IPS DF 19.7 (cell line): Measurements from ENCODE around the gene TMEM236.
"Not testable (repeated sequence)": the region's sequence is repeated elsewhere in the genome, so short reads cannot be mapped to it uniquely, and the experiment has no call there.

Experiments used
- DNase-seq: peaks from one replicate; pipeline ENCODE4 v3.0.0-alpha.2; 2013; ENCODE audit warnings: low read depth, low spot score

Gene TMEM236, protein sequence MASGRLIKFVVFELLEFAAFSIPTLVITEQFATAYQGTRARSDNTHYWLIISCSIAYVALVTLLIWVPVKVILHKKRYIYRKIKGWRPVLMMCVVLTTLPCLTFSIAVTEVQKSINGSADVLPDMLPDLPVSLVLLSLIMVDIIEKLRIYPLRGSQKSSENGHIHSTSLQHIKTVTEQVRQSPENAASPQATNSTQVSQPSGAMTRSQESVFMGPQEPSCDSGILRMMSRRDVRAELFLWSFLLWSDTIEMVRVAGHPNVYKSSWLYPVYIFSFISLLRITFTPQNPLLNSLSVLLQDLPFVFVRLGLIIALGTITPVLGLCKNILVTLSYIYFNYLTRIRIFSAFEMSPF

GRCh38 chr10:17751781-17752445 lies at the start of gene TMEM236:
TMEM236 (plus strand) TSS chr10:17752201; CDS start chr10:17752296, 95 bp downstream.
- DNase-seq = no peak

DNA sequence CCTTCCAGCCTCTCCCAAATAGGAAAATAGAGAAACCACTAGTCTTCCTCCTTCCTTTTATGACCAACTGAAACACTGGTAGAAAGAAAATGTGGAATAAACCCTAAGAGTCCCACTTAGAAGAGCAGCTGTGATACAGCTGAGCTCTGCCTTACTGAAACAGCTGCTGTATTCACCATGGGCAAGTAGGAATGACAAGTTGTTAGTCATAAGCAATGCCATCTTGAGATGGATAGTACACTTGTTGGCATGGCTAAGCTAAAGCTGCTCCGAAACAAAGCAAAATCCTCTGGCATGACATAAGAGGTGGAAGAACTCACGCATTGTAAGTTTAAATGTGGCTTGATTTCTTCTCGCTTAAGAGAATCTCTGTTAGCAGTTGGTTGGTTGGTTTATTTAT lies 48.3 kb upstream of the TMEM236 start:
- DNase-seq = no peak

DNA sequence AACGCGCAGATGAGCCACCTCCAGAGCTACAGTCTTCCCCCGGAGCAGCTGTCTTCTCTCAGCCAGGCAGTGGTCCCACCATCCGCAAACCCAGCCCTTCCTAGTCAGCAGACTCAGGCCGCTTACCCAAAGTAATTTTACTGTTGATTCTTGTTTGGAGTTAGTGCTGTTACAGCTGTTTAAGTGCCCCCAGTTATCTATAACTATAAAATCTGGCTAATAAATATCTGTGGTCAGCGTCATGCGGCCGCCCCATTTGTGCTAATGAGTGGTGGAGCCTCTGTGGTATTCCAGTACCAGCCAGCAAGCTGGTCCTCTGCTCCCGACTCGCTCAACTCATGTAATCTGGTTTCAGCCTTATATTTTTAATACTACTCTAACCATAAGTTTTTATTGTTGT lies 43.2 kb upstream of the TMEM236 start:
- DNase-seq = no peak

DNA sequence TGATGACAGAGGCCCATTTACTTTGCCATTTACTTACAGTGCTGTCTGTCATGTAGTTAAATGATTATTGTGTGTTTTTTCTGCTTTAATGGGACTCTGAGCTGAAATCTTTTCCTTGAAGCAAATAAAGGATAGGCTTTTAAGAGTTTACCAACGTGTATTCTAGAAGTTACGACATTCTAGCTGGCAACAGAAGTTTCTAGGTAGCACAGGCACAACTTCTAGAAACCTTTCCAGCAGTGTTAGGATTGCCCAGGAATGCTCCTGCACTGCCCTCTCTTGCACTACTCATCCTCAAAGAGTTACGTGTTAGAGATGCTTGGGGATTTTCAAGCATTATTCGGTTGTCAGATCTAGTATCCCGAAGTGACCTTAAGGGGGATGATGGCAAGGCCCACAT lies 42.5 kb upstream of the TMEM236 start:
- no peak for DNase-seq

- DNase-seq = no peak
Measured at GRCh38 chr10:17710181-17710580, 41.8 kb upstream of the TMEM236 start.

GRCh38 chr10:17712053-17712452 lies 39.9 kb upstream of the TMEM236 start:
- DNase-seq = no peak

DNA sequence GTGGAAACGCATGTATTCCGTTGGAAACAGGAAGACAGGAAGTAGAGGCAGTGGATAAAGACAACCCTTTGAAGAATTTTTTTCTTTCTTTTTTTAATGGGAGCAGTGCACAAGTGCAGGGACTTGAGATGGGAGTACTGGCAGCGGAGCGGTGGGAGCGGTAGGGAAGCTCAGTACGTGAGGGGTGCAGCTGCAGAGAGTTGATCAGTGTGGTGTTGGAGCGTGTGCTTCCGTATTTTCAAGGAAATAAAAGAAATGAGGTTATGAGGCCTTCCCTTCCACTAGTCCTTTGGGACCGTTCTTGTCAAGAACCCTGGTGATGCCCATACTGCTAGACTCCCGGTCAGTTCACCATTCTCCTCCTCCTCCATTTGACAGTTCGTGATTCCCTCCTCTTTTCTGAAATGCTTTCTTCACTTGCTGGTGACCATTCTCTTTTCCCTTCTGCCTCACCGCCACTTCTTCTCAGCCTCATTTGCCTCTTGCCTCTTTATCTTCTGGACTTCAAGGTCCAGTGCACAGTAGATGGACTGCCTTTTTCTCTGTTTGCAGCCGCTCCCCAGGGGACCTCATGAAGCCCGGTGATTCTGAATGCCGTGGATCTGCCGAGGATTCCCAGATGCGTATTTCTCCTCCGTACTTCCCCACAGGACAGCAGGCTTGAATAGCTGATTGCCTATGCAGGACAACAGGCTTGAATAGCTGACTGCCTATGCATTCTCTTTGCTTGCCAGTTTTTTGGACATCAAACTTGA lies 39.1 kb upstream of the TMEM236 start:
- no peak for DNase-seq

GRCh38 chr10:17713758-17714157 lies 38.2 kb upstream of the TMEM236 start:
- no peak for DNase-seq

- DNase-seq = no peak
Measured at GRCh38 chr10:17716161-17716560, 35.8 kb upstream of the TMEM236 start.

GRCh38 chr10:17722317-17723014 lies 29.5 kb upstream of the TMEM236 start:
- not testable (repeated sequence) for DNase-seq

DNA sequence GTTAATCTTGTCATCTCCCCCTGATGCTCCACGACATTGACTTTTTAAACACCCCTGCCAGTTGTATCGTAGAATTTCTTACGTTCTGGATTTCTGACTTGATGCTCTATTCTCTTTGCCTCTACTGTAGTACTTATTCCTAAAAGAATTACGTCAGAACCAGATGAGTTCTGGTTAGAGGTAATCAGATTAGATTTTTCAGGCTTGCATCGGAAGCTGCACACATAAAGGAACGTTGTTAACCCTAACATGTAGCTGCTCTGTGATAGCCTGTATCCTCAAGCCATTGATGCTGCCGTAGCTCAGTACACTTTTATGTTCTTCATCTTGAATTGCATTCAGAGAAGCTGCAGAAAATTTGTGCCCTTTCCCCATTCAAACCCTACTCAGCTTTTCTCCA lies 26.3 kb upstream of the TMEM236 start:
- DNase-seq = no peak

DNA sequence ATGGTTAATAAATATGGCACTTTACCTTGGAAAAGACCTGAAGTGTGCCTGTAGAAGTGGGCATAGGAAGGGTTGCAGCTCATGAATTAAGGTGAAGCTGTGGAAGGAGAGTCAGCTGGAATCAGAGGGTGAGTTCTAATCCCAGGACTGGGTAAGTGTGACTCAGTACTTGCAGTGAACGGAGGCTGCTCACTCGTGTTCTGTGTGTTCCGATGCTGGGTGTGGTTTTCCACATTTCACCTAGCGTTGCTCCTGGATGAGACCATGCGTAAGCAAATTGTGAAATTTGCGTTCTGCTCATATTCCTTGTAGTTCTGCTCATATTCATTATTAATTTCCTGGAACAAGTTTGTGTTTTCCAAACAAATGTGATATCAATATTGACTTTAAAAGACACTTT lies 22.4 kb upstream of the TMEM236 start:
- DNase-seq = no peak

- no peak for DNase-seq
Measured at GRCh38 chr10:17730667-17731066, 21.3 kb upstream of the TMEM236 start.

GRCh38 chr10:17731331-17732020 lies 20.5 kb upstream of the TMEM236 start:
- DNase-seq = no peak

GRCh38 chr10:17733620-17734019 lies 18.4 kb upstream of the TMEM236 start:
- no peak for DNase-seq

GRCh38 chr10:17734432-17735080 lies 17.4 kb upstream of the TMEM236 start:
- no peak for DNase-seq

DNA sequence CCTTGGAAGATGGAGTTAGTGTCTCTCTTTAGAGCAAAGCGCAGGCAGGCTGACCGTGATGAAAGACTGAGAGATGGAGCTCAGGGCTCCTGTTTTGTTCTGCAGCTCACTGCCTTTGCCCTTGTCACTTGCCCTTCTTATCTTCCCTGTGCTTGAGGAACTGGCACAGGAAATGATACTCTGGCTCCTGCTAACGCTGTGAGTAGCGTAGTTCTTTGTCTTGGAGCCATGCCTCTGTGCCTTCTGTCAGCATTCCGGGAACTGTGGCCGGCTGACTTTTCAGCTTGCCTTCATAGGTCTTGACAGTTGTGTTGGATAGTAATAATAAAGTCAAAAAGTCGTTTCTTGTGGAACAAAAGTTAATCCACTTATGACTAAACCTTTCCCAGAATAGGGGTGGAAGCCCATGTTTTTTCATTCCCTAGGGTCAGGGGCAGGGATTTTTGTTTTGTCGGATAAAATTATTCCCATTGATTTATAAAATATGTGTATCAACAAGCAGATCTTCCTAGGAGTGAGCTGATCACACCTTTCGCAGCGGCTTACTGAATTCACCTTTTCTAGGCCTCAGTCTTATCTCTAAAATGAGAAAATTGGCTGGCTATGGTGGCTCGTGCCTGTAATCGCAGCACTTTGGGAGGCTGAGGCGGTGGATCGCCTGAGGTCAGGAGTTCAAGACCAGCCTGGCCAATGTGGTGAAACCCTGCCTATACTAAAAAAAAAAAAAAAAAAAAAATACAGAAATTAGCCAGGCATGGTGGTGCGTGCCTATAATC lies 16.6 kb upstream of the TMEM236 start:
- no peak for DNase-seq

GRCh38 chr10:17736223-17736622 lies 15.8 kb upstream of the TMEM236 start:
- DNase-seq = no peak

DNA sequence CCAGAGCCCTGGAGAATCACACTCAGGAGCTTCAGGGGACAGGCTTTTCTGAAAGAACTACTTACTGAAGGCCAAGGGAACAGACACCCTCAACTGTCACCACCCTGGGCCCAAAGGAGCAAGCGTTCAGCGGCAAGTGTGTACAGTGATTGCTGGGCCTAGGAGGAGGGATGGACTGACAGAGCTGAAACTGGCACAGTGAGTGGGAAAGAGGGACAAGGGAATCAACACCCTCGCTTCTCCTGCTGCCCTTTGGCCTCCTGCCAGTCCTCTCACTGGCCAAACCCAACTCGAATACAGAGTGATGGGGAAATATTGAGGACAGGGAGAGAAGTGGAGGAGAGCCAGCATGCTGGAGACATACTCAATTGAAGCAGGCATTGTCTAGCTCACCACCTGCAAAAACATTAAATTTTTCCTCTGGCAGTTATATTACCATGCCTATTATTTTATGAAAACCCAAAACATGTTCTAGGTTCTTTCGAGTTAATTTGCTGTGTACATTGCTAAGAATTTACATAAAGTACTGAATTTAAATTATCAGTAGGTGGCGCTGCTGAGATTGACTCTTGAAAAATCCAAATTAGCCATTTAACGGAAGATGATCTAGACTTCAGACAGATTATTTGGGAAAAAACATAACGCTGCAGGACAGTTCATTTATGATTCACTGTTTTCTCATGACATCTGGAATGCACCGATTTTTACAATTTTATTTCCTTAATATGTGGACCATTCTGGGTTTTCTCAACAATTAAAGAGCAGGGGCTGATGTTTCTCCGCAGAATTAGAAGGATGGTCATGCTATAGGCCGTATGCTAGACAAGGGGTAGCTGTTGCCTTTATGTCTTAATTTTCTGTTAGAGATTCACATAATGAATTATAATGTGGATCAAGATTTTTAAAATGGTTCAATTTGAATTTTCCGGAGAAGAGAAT lies 14.7 kb upstream of the TMEM236 start:
- DNase-seq = no peak
